OCI-LY7 (cell line): ENCODE results near the gene ZDHHC17. TPM values are rescaled to one million over a fixed set of nuclear protein-coding genes. Genes with fewer than 3 reads are reported as not detected.
"Not testable (repeated sequence)": the region's sequence is repeated elsewhere in the genome, so short reads cannot be mapped to it uniquely, and the experiment has no call there.

Experiments used
- BruUV-seq: library from RNA; stranded (reverse); fragments of 400-500 nt; replicated peaks from 2 replicates; lab custom pipeline; 2021; lab: Mats Ljungman, UMichigan
- CTCF ChIA-PET: fragments of 300-600 bp; sonication (Branson Sonifier 250); formaldehyde crosslinking; loops from one replicate; lab custom pipeline; 2022; ENCODE audit warnings: antibody characterized with exemption; ENCODE audit not compliant: unreplicated experiment; lab: Charles Lee
- POLR2A ChIA-PET: fragments of 300-600 bp; sonication (Branson Sonifier 250); formaldehyde crosslinking; loops from one replicate; lab custom pipeline; 2022; ENCODE audit warnings: antibody characterized with exemption; lab: Charles Lee
- DNase-seq: peaks from one replicate; pipeline ENCODE4 v3.0.0-alpha.2; 2015; ENCODE audit warnings: low spot score
- H2AFZ ChIP-seq: fragments of 200-600 bp; sonication (generic), shearing (Covaris generic); 2 replicates; pipeline ENCODE4 v1.6.1; 2014; ENCODE audit warnings: mild to moderate bottlenecking, antibody characterized with exemption, low read length, moderate library complexity
- H3K27ac ChIP-seq: fragments of 200-600 bp; sonication (generic); 2 replicates; pipeline ENCODE4 v1.5.1; 2014; ENCODE audit warnings: mixed run types, low read depth, mild to moderate bottlenecking, moderate library complexity, low read length, inconsistent platforms; ENCODE audit not compliant: poor library complexity, severe bottlenecking
- H3K36me3 ChIP-seq: fragments of 200-600 bp; sonication (generic); 2 replicates; pipeline ENCODE4 v1.6.1; 2014; ENCODE audit warnings: mild to moderate bottlenecking, antibody characterized with exemption, low read length, moderate library complexity, mixed read lengths; ENCODE audit not compliant: insufficient read depth
- H3K4me1 ChIP-seq: fragments of 200-600 bp; sonication (generic); 2 replicates; pipeline ENCODE4 v1.5.1; 2014; ENCODE audit warnings: mild to moderate bottlenecking, low read length; ENCODE audit not compliant: insufficient read depth, poor library complexity, severe bottlenecking
- H3K4me2 ChIP-seq: fragments of 200-600 bp; sonication (generic); 2 replicates; pipeline ENCODE4 v1.6.1; 2014; ENCODE audit warnings: mild to moderate bottlenecking, low read length
- H3K4me3 ChIP-seq: fragments of 200-600 bp; sonication (generic); 2 replicates; pipeline ENCODE4 v1.5.1; 2014; ENCODE audit warnings: mild to moderate bottlenecking, low read depth, low read length; ENCODE audit not compliant: poor library complexity, severe bottlenecking
- H3K79me2 ChIP-seq: fragments of 200-600 bp; sonication (generic); 2 replicates; pipeline ENCODE4 v1.6.1; 2016; ENCODE audit warnings: low read depth, mild to moderate bottlenecking, low read length, moderate library complexity, mixed read lengths; ENCODE audit not compliant: insufficient read depth
- H3K9me2 ChIP-seq: fragments of 200-600 bp; sonication (generic); 2 replicates; pipeline ENCODE4 v1.6.1; 2016; ENCODE audit warnings: mild to moderate bottlenecking, low read length, mixed read lengths; ENCODE audit not compliant: insufficient read depth
- H3K9me3 ChIP-seq: fragments of 200-600 bp; sonication (generic); 2 replicates; pipeline ENCODE4 v1.6.1; 2014; ENCODE audit warnings: mild to moderate bottlenecking, mixed run types, low read length, mixed read lengths
- H4K20me1 ChIP-seq: fragments of 200-600 bp; sonication (generic); 2 replicates; pipeline ENCODE4 v1.6.1; 2014; ENCODE audit warnings: mild to moderate bottlenecking, antibody characterized with exemption, low read length, moderate library complexity, mixed read lengths; ENCODE audit not compliant: insufficient read depth
- EZH2phosphoT487 ChIP-seq: fragments of 200-600 bp; sonication (generic); IDR thresholded peaks from 2 replicates; pipeline ENCODE4 v1.6.1; 2018; ENCODE audit warnings: low read depth, borderline replicate concordance, mild to moderate bottlenecking, mixed run types, antibody characterized with exemption, low read length, moderate library complexity, mixed read lengths
- intact Hi-C: fragments of 100-400 bp; cut with micrococcal nuclease; formaldehyde crosslinking; loops from one replicate; pipeline ENCODE4 v1.10.0; 2022; ENCODE audit not compliant: unreplicated experiment
- total RNA-seq, 2 experiments: library from RNA; depleted of rRNA in 1 of 2; stranded (reverse); fragments of >200 nt in 1 of 2; shearing (Covaris generic) in 1 of 2; gene quantifications; 2 replicates each; pipeline ENCODE4 v1.2.3, GENCODE V29; 2014 to 2022
- TF ChIP-seq, protein P1 (sequence below): fragments of 200-600 bp; sonication (generic); conservative IDR thresholded peaks from 2 replicates; pipeline ENCODE4 v1.5.1; 2014; ENCODE audit warnings: mild to moderate bottlenecking, antibody characterized with exemption, low read length, moderate library complexity, mixed read lengths

ZDHHC17 gene
- total RNA-seq, 2 experiments from 2014 or later: 24.0 to 32.8 TPM

DNA sequence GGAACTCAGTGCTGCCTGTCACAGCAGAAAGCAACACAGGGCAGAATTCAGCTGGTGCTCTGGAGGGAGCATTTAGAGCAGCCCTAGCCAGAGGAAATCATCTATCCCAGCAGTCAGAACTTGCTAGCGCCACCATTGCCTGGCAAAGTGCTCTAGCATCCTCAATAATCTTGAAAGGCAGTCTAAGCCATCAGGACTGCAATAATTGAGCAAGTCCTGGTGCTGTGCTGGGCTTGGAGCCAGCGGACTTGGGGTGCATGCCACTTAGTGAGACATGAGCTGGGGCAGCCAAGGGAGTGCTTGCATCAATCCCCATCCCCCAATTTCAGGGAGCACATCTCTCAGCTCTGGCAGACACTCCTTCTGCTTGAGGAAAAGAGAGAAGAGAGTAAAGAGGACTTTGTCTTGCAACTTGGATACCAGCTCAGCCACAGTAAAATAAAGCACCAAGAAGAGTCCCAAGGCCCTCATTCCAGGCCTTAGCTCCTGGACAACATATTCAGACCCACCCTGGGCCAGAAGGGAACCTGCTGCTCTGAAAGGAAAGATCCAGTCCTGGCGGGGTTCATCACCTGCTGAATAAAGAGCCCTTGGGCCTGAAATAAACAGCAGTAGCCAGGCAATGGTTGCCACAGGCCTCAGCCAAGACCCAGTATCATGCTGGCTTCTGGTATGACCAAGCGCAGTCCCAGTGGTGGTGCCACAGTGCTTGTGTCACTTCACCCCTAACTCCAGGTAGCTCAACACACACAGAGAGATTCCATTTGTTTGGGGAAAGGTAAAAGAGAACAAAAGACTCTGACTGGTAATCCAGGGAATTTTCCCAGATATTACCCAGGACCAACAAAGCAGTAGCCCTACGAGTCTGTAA, 44.5 kb upstream of the ZDHHC17 start:
- intact Hi-C loops: no loop called here
- TF ChIP-seq, protein P1, sequence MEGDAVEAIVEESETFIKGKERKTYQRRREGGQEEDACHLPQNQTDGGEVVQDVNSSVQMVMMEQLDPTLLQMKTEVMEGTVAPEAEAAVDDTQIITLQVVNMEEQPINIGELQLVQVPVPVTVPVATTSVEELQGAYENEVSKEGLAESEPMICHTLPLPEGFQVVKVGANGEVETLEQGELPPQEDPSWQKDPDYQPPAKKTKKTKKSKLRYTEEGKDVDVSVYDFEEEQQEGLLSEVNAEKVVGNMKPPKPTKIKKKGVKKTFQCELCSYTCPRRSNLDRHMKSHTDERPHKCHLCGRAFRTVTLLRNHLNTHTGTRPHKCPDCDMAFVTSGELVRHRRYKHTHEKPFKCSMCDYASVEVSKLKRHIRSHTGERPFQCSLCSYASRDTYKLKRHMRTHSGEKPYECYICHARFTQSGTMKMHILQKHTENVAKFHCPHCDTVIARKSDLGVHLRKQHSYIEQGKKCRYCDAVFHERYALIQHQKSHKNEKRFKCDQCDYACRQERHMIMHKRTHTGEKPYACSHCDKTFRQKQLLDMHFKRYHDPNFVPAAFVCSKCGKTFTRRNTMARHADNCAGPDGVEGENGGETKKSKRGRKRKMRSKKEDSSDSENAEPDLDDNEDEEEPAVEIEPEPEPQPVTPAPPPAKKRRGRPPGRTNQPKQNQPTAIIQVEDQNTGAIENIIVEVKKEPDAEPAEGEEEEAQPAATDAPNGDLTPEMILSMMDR: no peak
- TF ChIP-seq EZH2phosphoT487: no peak
- no peak for DNase-seq
- no peak overlapping the region for H2AFZ ChIP-seq
- H3K36me3 ChIP-seq: no peaks in the 10 kb centered on the region
- H3K4me1 ChIP-seq: no peaks in the 10 kb centered on the region
- no peaks in the 10 kb centered on the region for H3K79me2 ChIP-seq
- CTCF ChIA-PET: no interaction called here
- H3K9me3 ChIP-seq: no peaks in the 10 kb centered on the region
- no peaks in the 10 kb centered on the region for H3K9me2 ChIP-seq
- H4K20me1 ChIP-seq: no peaks in the 10 kb centered on the region
- H3K4me3 ChIP-seq: no peak overlapping the region
- BruUV-seq: no TSS peak
- POLR2A ChIA-PET: interaction anchor here (0.9 kb wide), 1 partner anchor 23 kb away, joined by 5 read pairs; no protein-coding TSS in a partner anchor
- no peak overlapping the region for H3K27ac ChIP-seq
- H3K4me2 ChIP-seq: no peak overlapping the region

DNA sequence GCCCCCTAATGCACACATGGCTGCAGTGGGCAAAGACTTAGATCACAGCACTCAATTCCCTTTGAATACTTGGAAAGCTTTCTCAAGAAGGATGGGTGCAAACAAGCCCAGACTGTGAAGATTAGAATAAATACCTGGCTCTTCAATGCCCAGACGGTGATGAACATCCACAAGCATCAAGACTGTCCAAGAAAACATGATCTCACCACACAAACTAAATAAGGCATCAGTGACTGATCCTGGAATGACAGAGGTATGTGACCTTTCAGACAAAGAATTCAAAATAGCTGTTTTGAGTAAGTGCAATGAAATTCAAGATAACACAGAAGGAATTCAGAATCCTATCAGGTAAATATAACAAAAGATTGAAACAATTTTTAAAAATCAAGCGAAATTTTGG, 43.8 kb upstream of the ZDHHC17 start:
- no peaks in the 10 kb centered on the region for H3K79me2 ChIP-seq
- H3K36me3 ChIP-seq: no peaks in the 10 kb centered on the region
- H3K9me2 ChIP-seq: no peaks in the 10 kb centered on the region
- no peak for DNase-seq
- no peak overlapping the region for H3K4me3 ChIP-seq
- BruUV-seq: no TSS peak
- TF ChIP-seq EZH2phosphoT487: no peak
- TF ChIP-seq, protein P1: no peak
- POLR2A ChIA-PET: interaction anchor here (0.9 to 1.6 kb wide), 2 partner anchors 20 to 22 kb away, joined by 3 to 5 read pairs; no protein-coding TSS in a partner anchor
- no peaks in the 10 kb centered on the region for H3K9me3 ChIP-seq
- CTCF ChIA-PET: no interaction called here
- no peak overlapping the region for H2AFZ ChIP-seq
- no peaks in the 10 kb centered on the region for H3K4me1 ChIP-seq
- H3K4me2 ChIP-seq: no peak overlapping the region
- intact Hi-C loops: no loop called here
- no peaks in the 10 kb centered on the region for H4K20me1 ChIP-seq
- H3K27ac ChIP-seq: no peak overlapping the region

DNA sequence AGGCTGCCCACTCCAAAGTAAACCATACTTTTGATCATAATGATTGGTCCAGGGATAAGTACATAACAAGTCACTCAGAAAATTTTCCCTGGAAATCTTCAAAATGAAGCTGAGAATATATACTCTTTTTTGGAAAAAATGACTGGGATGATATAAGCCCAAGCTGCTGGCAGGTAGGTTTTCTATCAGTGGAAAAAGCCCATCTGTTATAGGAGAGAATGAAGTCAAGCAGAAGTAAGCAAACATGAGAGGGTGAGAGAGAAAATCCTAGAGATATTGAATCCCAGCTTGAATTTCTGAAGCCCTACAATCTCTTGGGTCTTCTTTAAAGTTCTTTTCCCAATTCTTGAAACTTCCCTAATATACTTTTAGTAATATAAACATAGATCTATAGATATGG, 37.3 kb upstream of the ZDHHC17 start:
- no peak overlapping the region for H2AFZ ChIP-seq
- TF ChIP-seq, protein P1: no peak
- TF ChIP-seq EZH2phosphoT487: no peak
- POLR2A ChIA-PET: interaction anchor here (0.6 to 1.2 kb wide), 3 partner anchors 11 to 20 kb away, joined by 3 to 5 read pairs (median 3); no protein-coding TSS in a partner anchor
- CTCF ChIA-PET: no interaction called here
- DNase-seq: no peak
- no peaks in the 10 kb centered on the region for H3K9me3 ChIP-seq
- no TSS peak for BruUV-seq
- no peaks in the 10 kb centered on the region for H3K79me2 ChIP-seq
- H3K36me3 ChIP-seq: no peaks in the 10 kb centered on the region
- H4K20me1 ChIP-seq: no peaks in the 10 kb centered on the region
- no peak overlapping the region for H3K4me3 ChIP-seq
- intact Hi-C loops: no loop called here
- no peak overlapping the region for H3K4me2 ChIP-seq
- H3K9me2 ChIP-seq: no peaks in the 10 kb centered on the region
- no peak overlapping the region for H3K27ac ChIP-seq
- no peaks in the 10 kb centered on the region for H3K4me1 ChIP-seq

DNA sequence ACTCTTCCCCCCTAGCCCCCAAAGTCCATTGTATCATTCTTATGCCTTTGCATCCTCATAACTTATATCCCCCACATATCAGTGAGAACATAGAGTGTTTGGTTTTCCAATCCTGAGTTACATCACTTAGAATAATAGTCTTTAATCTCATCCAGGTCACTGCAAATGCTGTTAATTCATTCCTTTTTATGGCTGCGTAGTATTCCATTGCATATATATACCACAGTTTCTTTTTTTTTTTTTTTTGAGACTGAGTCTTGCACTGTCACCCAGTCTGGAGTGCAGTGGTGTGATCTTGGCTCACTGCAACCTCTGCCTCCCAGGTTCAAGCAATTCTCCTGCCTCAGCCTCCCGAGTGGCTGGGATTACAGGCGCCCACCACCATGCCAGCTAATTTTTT, 31.7 kb upstream of the ZDHHC17 start:
- H2AFZ ChIP-seq, DNase-seq, H3K4me2 ChIP-seq, CTCF ChIA-PET, H3K4me1 ChIP-seq, H3K36me3 ChIP-seq, H3K9me2 ChIP-seq, BruUV-seq, H3K27ac ChIP-seq, H3K4me3 ChIP-seq, H3K79me2 ChIP-seq, H4K20me1 ChIP-seq, intact Hi-C loops, POLR2A ChIA-PET, H3K9me3 ChIP-seq: not testable (repeated sequence)
